GM12878 (cell line): ENCODE data around the gene KCNIP2. TPM values are rescaled to one million over a fixed set of nuclear protein-coding genes. Genes with fewer than 3 reads are reported as not detected.

Experiments
- ASH2L ChIP-seq: fragments of 300-600, 200-600 bp; sonication (generic); IDR thresholded peaks from 2 replicates; pipeline ENCODE4 v1.6.1; 2017; ENCODE audit warnings: low read depth, mild to moderate bottlenecking, borderline replicate concordance
- ATF7 ChIP-seq: fragments of 450-650 bp; IDR thresholded peaks from 2 replicates; pipeline ENCODE4 v1.6.1; 2016; ENCODE audit warnings: low read depth, mild to moderate bottlenecking
- CHD2 ChIP-seq: IDR thresholded peaks from 2 replicates; pipeline ENCODE4 v1.6.1; 2011; ENCODE audit warnings: low read depth, low read length, improper control_type of control experiment, borderline replicate concordance
- DPF2 ChIP-seq: fragments of 450-650 bp; IDR thresholded peaks from 2 replicates; pipeline ENCODE4 v1.6.1; 2017; ENCODE audit warnings: mild to moderate bottlenecking
- FOXK2 ChIP-seq: fragments of 450-650 bp; IDR thresholded peaks from 2 replicates; pipeline ENCODE4 v1.6.1; 2017; ENCODE audit warnings: mild to moderate bottlenecking, moderate library complexity
- NR2C1 ChIP-seq: fragments of 450-650 bp; IDR thresholded peaks from 2 replicates; pipeline ENCODE4 v1.6.1; 2017; ENCODE audit warnings: antibody characterized with exemption, mild to moderate bottlenecking, moderate library complexity
- NR2C2 ChIP-seq: IDR thresholded peaks from 2 replicates; pipeline ENCODE4 v1.6.1; 2011; ENCODE audit warnings: borderline replicate concordance, low read depth; ENCODE audit not compliant: control insufficient read depth, insufficient read length
- RAD21 ChIP-seq: IDR thresholded peaks from 2 replicates; pipeline ENCODE4 v1.6.1; 2011; ENCODE audit warnings: mild to moderate bottlenecking, low read depth, low read length, moderate library complexity; ENCODE audit not compliant: insufficient read depth
- SPI1 ChIP-seq: IDR thresholded peaks from 2 replicates; pipeline ENCODE4 v1.6.1; 2011; ENCODE audit warnings: low read depth, mild to moderate bottlenecking, low read length, moderate library complexity, borderline replicate concordance; ENCODE audit not compliant: insufficient read depth
- polyA plus RNA-seq, 11 experiments: library from polyadenylated mRNA; depleted of rRNA in 4 of 11; unstranded in 6 of 11; stranded (reverse) in 5 of 11; fragments of >200 nt; fragmentation: Nextera tagmentation in 4 of 11; fragmentation: Illumina TruSeq in 1 of 11; extraction: Ambion mirVana in 4 of 11; extraction: Trizol in 1 of 11; gene quantifications; 1 replicate in 1 of 11; 2 replicates in 10 of 11; pipeline versions ENCODE4 v1.2.1 to v1.2.3, GENCODE V29; 2011 to 2016; ENCODE audit warnings: inconsistent platforms in 2 of 11, missing spikeins in 2 of 11, low read depth in 1 of 11
- total RNA-seq, 4 experiments: library from RNA; depleted of rRNA in 3 of 4; stranded (reverse); fragments of >200 nt in 3 of 4; fragmentation: Illumina TruSeq in 1 of 4; extraction: Trizol in 1 of 4; gene quantifications; 2 replicates each; pipeline versions ENCODE4 v1.2.1 to v1.2.3, GENCODE V29; 2013 to 2021
- TF ChIP-seq, protein P1 (sequence below): fragments of 450-650 bp; IDR thresholded peaks from 2 replicates; pipeline ENCODE4 v1.6.1; 2018; ENCODE audit warnings: mild to moderate bottlenecking, low read depth, moderate library complexity; ENCODE audit not compliant: partially characterized antibody
- TF ChIP-seq, protein P2 (sequence below): IDR thresholded peaks from 2 replicates; pipeline ENCODE4 v1.6.1; 2012; ENCODE audit warnings: improper control_type of control experiment, low read depth, low read length; ENCODE audit not compliant: insufficient replicate concordance
- TF ChIP-seq, protein P3 (sequence below): IDR thresholded peaks from 2 replicates; pipeline ENCODE4 v1.6.1; 2012; ENCODE audit warnings: low read length, inconsistent platforms
- TF ChIP-seq, protein P4 (sequence below): fragments of 450-650 bp; formaldehyde crosslinking; IDR thresholded peaks from 2 replicates; pipeline ENCODE4 v1.5.0; 2022; ENCODE audit warnings: mild to moderate bottlenecking, missing genetic modification characterization

The KCNIP2 gene
- total and polyA plus RNA-seq, 10 of the 15 experiments (the other 5 are each of a cell fraction or from before 2014, with no cell fraction given) = 0.46 to 4.3 (median 1.7) TPM

DNA sequence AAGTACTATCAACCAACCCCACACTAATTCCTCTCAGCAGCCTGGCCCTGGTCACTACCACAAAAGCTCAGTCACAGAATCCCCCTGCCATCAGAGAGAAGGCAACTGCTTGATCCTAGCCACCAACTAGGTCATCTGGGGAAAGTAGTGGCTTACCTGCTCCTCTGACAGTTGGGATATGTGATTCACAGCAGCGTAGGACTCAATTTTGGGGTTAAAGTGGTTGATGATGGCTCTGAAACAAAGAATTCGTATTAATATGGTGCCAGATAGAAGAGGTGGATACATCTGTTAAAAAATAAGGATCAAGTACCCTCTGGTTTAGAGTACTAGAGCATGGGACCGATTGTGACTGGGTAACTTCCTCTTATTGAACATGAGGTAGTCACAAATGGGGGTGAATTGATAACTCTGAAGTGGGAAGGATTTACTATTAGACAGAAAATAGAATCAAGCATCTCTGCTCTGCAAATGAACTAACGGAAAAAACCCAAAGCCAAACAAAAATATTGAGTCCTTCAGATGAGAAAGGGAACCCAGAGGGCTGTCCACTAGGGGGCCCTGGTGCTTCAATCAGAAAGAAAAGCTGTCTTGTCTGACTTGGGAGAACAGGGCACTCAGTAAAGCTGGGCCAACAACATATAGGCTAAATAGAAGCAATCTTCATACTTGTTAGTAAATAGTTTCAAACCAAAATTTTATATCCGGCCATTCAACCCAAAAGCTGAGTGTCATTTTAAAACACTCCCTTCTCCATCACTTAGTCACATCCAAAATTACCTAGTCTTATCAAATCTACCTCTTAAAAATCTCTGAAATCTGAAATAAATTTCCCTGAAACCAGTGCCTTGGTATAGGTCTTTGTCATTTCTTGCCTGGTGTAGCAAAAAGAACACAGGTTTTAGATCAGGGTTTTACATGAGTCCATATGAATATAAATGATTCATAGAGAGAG, 45.9 kb upstream of the KCNIP2 start (continued):
- TF ChIP-seq, protein P1, sequence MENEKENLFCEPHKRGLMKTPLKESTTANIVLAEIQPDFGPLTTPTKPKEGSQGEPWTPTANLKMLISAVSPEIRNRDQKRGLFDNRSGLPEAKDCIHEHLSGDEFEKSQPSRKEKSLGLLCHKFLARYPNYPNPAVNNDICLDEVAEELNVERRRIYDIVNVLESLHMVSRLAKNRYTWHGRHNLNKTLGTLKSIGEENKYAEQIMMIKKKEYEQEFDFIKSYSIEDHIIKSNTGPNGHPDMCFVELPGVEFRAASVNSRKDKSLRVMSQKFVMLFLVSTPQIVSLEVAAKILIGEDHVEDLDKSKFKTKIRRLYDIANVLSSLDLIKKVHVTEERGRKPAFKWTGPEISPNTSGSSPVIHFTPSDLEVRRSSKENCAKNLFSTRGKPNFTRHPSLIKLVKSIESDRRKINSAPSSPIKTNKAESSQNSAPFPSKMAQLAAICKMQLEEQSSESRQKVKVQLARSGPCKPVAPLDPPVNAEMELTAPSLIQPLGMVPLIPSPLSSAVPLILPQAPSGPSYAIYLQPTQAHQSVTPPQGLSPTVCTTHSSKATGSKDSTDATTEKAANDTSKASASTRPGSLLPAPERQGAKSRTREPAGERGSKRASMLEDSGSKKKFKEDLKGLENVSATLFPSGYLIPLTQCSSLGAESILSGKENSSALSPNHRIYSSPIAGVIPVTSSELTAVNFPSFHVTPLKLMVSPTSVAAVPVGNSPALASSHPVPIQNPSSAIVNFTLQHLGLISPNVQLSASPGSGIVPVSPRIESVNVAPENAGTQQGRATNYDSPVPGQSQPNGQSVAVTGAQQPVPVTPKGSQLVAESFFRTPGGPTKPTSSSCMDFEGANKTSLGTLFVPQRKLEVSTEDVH = peak; percentile 49
- TF ChIP-seq, protein P2, sequence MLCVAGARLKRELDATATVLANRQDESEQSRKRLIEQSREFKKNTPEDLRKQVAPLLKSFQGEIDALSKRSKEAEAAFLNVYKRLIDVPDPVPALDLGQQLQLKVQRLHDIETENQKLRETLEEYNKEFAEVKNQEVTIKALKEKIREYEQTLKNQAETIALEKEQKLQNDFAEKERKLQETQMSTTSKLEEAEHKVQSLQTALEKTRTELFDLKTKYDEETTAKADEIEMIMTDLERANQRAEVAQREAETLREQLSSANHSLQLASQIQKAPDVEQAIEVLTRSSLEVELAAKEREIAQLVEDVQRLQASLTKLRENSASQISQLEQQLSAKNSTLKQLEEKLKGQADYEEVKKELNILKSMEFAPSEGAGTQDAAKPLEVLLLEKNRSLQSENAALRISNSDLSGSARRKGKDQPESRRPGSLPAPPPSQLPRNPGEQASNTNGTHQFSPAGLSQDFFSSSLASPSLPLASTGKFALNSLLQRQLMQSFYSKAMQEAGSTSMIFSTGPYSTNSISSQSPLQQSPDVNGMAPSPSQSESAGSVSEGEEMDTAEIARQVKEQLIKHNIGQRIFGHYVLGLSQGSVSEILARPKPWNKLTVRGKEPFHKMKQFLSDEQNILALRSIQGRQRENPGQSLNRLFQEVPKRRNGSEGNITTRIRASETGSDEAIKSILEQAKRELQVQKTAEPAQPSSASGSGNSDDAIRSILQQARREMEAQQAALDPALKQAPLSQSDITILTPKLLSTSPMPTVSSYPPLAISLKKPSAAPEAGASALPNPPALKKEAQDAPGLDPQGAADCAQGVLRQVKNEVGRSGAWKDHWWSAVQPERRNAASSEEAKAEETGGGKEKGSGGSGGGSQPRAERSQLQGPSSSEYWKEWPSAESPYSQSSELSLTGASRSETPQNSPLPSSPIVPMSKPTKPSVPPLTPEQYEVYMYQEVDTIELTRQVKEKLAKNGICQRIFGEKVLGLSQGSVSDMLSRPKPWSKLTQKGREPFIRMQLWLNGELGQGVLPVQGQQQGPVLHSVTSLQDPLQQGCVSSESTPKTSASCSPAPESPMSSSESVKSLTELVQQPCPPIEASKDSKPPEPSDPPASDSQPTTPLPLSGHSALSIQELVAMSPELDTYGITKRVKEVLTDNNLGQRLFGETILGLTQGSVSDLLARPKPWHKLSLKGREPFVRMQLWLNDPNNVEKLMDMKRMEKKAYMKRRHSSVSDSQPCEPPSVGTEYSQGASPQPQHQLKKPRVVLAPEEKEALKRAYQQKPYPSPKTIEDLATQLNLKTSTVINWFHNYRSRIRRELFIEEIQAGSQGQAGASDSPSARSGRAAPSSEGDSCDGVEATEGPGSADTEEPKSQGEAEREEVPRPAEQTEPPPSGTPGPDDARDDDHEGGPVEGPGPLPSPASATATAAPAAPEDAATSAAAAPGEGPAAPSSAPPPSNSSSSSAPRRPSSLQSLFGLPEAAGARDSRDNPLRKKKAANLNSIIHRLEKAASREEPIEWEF = peak; percentile 46
- TF ChIP-seq, protein P3, sequence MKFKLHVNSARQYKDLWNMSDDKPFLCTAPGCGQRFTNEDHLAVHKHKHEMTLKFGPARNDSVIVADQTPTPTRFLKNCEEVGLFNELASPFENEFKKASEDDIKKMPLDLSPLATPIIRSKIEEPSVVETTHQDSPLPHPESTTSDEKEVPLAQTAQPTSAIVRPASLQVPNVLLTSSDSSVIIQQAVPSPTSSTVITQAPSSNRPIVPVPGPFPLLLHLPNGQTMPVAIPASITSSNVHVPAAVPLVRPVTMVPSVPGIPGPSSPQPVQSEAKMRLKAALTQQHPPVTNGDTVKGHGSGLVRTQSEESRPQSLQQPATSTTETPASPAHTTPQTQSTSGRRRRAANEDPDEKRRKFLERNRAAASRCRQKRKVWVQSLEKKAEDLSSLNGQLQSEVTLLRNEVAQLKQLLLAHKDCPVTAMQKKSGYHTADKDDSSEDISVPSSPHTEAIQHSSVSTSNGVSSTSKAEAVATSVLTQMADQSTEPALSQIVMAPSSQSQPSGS = no peak
- TF ChIP-seq ASH2L = no peak
- TF ChIP-seq NR2C2 = no peak
- no peak; the same call in 1 of the 2 replicates for TF ChIP-seq NR2C1
- TF ChIP-seq, protein P4, sequence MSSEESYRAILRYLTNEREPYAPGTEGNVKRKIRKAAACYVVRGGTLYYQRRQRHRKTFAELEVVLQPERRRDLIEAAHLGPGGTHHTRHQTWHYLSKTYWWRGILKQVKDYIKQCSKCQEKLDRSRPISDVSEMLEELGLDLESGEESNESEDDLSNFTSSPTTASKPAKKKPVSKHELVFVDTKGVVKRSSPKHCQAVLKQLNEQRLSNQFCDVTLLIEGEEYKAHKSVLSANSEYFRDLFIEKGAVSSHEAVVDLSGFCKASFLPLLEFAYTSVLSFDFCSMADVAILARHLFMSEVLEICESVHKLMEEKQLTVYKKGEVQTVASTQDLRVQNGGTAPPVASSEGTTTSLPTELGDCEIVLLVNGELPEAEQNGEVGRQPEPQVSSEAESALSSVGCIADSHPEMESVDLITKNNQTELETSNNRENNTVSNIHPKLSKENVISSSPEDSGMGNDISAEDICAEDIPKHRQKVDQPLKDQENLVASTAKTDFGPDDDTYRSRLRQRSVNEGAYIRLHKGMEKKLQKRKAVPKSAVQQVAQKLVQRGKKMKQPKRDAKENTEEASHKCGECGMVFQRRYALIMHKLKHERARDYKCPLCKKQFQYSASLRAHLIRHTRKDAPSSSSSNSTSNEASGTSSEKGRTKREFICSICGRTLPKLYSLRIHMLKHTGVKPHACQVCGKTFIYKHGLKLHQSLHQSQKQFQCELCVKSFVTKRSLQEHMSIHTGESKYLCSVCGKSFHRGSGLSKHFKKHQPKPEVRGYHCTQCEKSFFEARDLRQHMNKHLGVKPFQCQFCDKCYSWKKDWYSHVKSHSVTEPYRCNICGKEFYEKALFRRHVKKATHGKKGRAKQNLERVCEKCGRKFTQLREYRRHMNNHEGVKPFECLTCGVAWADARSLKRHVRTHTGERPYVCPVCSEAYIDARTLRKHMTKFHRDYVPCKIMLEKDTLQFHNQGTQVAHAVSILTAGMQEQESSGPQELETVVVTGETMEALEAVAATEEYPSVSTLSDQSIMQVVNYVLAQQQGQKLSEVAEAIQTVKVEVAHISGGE (CRISPR knock-in tag) = no peak
- no peak for TF ChIP-seq FOXK2
- peak; percentile 98 for TF ChIP-seq RAD21
- no peak for TF ChIP-seq SPI1
- TF ChIP-seq DPF2 = peak; percentile 19
- TF ChIP-seq ATF7 = 0 out of 2 replicates have a peak, but pooled peaks have one; percentile 12
- TF ChIP-seq CHD2 = no peak
